ENCODE results near the gene TMEM220. TPM values are rescaled to one million over a fixed set of nuclear protein-coding genes. Genes with fewer than 3 reads are reported as not detected.
A peak's percentile ranks its signal among the peaks of the same experiment; 100 is the strongest.

The TMEM220 gene
- polyA plus RNA-seq, 1 of the 3 experiments (the other 2 are of a cell fraction) = 2.7 TPM

GRCh38 chr17:10757647-10758046, 27.8 kb upstream of the TMEM220 start (continued):
- TF ChIP-seq TAF1 (IDR thresholded peaks at IDR 0.05; ENCODE audit: borderline replicate concordance, low read depth, low read length) (no peak), CHD2 (IDR thresholded peaks at IDR 0.05; ENCODE audit: low read length, partially characterized antibody) (no peak), FOXJ3 (CRISPR knock-in tag; IDR thresholded peaks at IDR 0.05) (no peak), EP300 (IDR thresholded peaks at IDR 0.05; ENCODE audit: borderline replicate concordance in 1 of 2, low read depth in 1 of 2, low read length in 1 of 2) (no peak), PBX3 (IDR thresholded peaks at IDR 0.05) (no peak), ELF1 (IDR thresholded peaks at IDR 0.05) (no peak), IRF3 (IDR thresholded peaks at IDR 0.05; ENCODE audit: low read depth, low read length) (no peak), RAD21 (IDR thresholded peaks at IDR 0.05; ENCODE audit: low read length) (no peak), GATA2 (CRISPR knock-in tag; IDR thresholded peaks at IDR 0.05) (no peak)

GRCh38 chr17:10757067-10757466, 27.2 kb upstream of the TMEM220 start:
- H3K36me3 ChIP-seq (replicated peaks in 1 of 2; ENCODE audit: control insufficient read depth in 1 of 2, insufficient read depth in 2 of 2, low read length in 1 of 2) = no peaks in the 10 kb centered on the region
- ChIA-PET CTCF (interaction anchor here (0.8 to 1.2 kb wide), 4 partner anchors 10 to 88 kb away, joined by 3 to 5 read pairs (median 4); no protein-coding TSS in a partner anchor), POLR2A (no interaction called here)
- peaks cover 0 to 21% of the 10 kb centered on the region in 2 experiments; a peak in 1 of 4 replicates for H3K4me1 ChIP-seq (ENCODE audit: control insufficient read depth in 1 of 2, insufficient read depth in 2 of 2, low read depth in 1 of 2, low read length in 1 of 2)
- no peak overlapping the region; a peak in 1 of 4 replicates for H3K27ac ChIP-seq (ENCODE audit: low read depth in 2 of 2, low read length in 1 of 2)
- no peaks in the 10 kb centered on the region for H3F3A ChIP-seq (replicated peaks; ENCODE audit: insufficient read depth)
- H3K27me3 ChIP-seq (ENCODE audit: insufficient read depth) = no peaks in the 10 kb centered on the region
- H3K9me2 ChIP-seq = no peaks in the 10 kb centered on the region
- H3K9ac ChIP-seq = no peak overlapping the region
- no peak overlapping the region for H2AFZ ChIP-seq (ENCODE audit: low read depth)
- no peaks in the 10 kb centered on the region for H3K9me3 ChIP-seq
- no peak overlapping the region for H3K4me2 ChIP-seq
- H3K79me2 ChIP-seq (ENCODE audit: insufficient read depth) = no peaks in the 10 kb centered on the region
- peak; percentile 45 for DNase-seq
- H3K4me3 ChIP-seq (ENCODE audit: low read depth in 2 of 2, low read length in 1 of 2) = no peak overlapping the region
- no peaks in the 10 kb centered on the region for H4K20me1 ChIP-seq (ENCODE audit: insufficient read depth)
- 45% methylated on average over 6 of the region's 6 CpGs for WGBS (ENCODE audit: low lambda C conversion rate)
- TF ChIP-seq EZH2phosphoT487 (IDR thresholded peaks at IDR 0.05; ENCODE audit: borderline replicate concordance, low read depth) = no peak
- no peak for TF ChIP-seq JUND (IDR thresholded peaks at IDR 0.05)
- no peak for TF ChIP-seq ELF1 (IDR thresholded peaks at IDR 0.05)
- TF ChIP-seq RXRA (IDR thresholded peaks at IDR 0.05; ENCODE audit: borderline replicate concordance, low read depth) = no peak
- no peak for TF ChIP-seq USF1 (IDR thresholded peaks at IDR 0.05; ENCODE audit: borderline replicate concordance, low read depth)
- TF ChIP-seq FOXJ3 (CRISPR knock-in tag; IDR thresholded peaks at IDR 0.05) = no peak
- no peak for TF ChIP-seq CTCF (IDR thresholded peaks at IDR 0.05)
- TF ChIP-seq RCOR1 (IDR thresholded peaks at IDR 0.05; ENCODE audit: low read length) = no peak
- TF ChIP-seq FOSL2 (IDR thresholded peaks at IDR 0.05; ENCODE audit: borderline replicate concordance, low read depth) = no peak
- TF ChIP-seq YY1 (IDR thresholded peaks at IDR 0.05; ENCODE audit: low read depth) = no peak
- no peak for TF ChIP-seq TAF1 (IDR thresholded peaks at IDR 0.05; ENCODE audit: borderline replicate concordance, low read depth, low read length)
- no peak for TF ChIP-seq REST (IDR thresholded peaks at IDR 0.05; ENCODE audit: low read depth, low read length)
- no peak for TF ChIP-seq PBX3 (IDR thresholded peaks at IDR 0.05)
- no peak for TF ChIP-seq USF2 (IDR thresholded peaks at IDR 0.05; ENCODE audit: borderline replicate concordance, low read depth, low read length)

Data from SK-N-SH (cell line).